Left ventricle myocardium inferior (tissue), 1 donor: ENCODE data around the gene DCAF17. TPM values are rescaled to one million over a fixed set of nuclear protein-coding genes. Genes with fewer than 3 reads are reported as not detected.

ENCODE experiments used
- DNase-seq: peaks from one replicate; pipeline ENCODE4 v3.0.0-alpha.2; 2020
- H3K27ac ChIP-seq: fragments of 200-600 bp; replicated peaks from 2 replicates; pipeline ENCODE4 v1.8.0; 2021
- H3K27me3 ChIP-seq: fragments of 200-600 bp; 2 replicates; pipeline ENCODE4 v1.8.0; 2021; ENCODE audit warnings: low read depth
- H3K36me3 ChIP-seq: fragments of 200-600 bp; 2 replicates; pipeline ENCODE4 v1.8.0; 2021
- H3K4me1 ChIP-seq: fragments of 200-600 bp; 2 replicates; pipeline ENCODE4 v1.8.0; 2021
- H3K4me3 ChIP-seq: fragments of 200-600 bp; 2 replicates; pipeline ENCODE4 v1.8.0; 2021; ENCODE audit warnings: mild to moderate bottlenecking, moderate library complexity
- H3K9me3 ChIP-seq: fragments of 200-600 bp; replicated peaks from 2 replicates; pipeline ENCODE4 v1.8.0; 2021
- CTCF ChIP-seq: fragments of 200-600 bp; IDR thresholded peaks from 2 replicates; pipeline ENCODE4 v1.8.0; 2021; ENCODE audit warnings: antibody characterized with exemption, mild to moderate bottlenecking, borderline replicate concordance
- intact Hi-C: fragments of 100-400 bp; cut with micrococcal nuclease; formaldehyde crosslinking; loops from one replicate; pipeline ENCODE4 v1.11.0; 2022
- long read RNA-seq: library from polyadenylated mRNA; unstranded; transcript quantifications from one replicate; pipeline ENCODE4 v2.0.0, GENCODE V29; 2021
- total RNA-seq: library from RNA; stranded (reverse); fragmentation: NEBNext Ultra II Directional; extraction: Animal tissue kit (Norgen Biotek cat#: 25700); gene quantifications from one replicate; pipeline ENCODE4 v1.2.1, GENCODE V29; 2021
- donor health status: DM: no; HTN: yes; CAD: no; lungs with severe emphysema.

The DCAF17 gene
- total RNA-seq, result 5.2 TPM
- long read RNA-seq, full-length matches to known transcripts, result 2 of 3 reads
- long read RNA-seq, partial matches to known transcripts, result 0 of 3 reads
- long read RNA-seq, other reads (novel, unspliced or antisense), result 1 of 3 reads

GRCh38 chr2:171434013-171434989 lies at the start of gene DCAF17:
DCAF17 (plus strand) TSS chr2:171434226; CDS start chr2:171434578, 352 bp downstream.
- Histone ChIP-seq H3K36me3 (peaks cover 19% of the 10 kb centered on the region), H3K4me3 (peak within 1 kb of the TSS; percentile 86), H3K4me1 (peaks cover 26% of the 10 kb centered on the region), H3K27me3 (no peaks in the 10 kb centered on the region), H3K9me3 (no peaks in the 10 kb centered on the region), H3K27ac (peak within 1 kb of the TSS; percentile 97)
- intact Hi-C loops, result no loop called here
- DNase-seq, result peak; percentile 95
- peak; percentile 51 for TF ChIP-seq CTCF

- intact Hi-C loops, result no loop called here
- no peak overlapping the region for H3K27ac ChIP-seq
- no peaks in the 10 kb centered on the region for H3K4me1 ChIP-seq
- H3K4me3 ChIP-seq, result no peak overlapping the region
- no peaks in the 10 kb centered on the region for H3K27me3 ChIP-seq
- H3K36me3 ChIP-seq, result peaks cover 10% of the 10 kb centered on the region
- peaks cover 12% of the 10 kb centered on the region for H3K9me3 ChIP-seq
- TF ChIP-seq CTCF, result no peak
- DNase-seq, result no peak
Observed at GRCh38 chr2:171386627-171387026, 47.4 kb upstream of the DCAF17 start.

GRCh38 chr2:171387052-171387451 lies 47.0 kb upstream of the DCAF17 start:
- H3K4me1 ChIP-seq, result no peaks in the 10 kb centered on the region
- no peak overlapping the region for H3K4me3 ChIP-seq
- no peak for TF ChIP-seq CTCF
- peaks cover 9% of the 10 kb centered on the region for H3K36me3 ChIP-seq
- DNase-seq, result no peak
- no peak overlapping the region for H3K27ac ChIP-seq
- intact Hi-C loops, result no loop called here
- peaks cover 8% of the 10 kb centered on the region for H3K9me3 ChIP-seq
- H3K27me3 ChIP-seq, result no peaks in the 10 kb centered on the region

GRCh38 chr2:171389325-171389724 lies 44.7 kb upstream of the DCAF17 start:
- no peak for DNase-seq
- intact Hi-C loops, result no loop called here
- TF ChIP-seq CTCF, result no peak

GRCh38 chr2:171389780-171390179 lies 44.2 kb upstream of the DCAF17 start:
- H3K4me3 ChIP-seq, result no peak overlapping the region
- H3K27me3 ChIP-seq, result no peaks in the 10 kb centered on the region
- TF ChIP-seq CTCF, result no peak
- no peak overlapping the region for H3K27ac ChIP-seq
- H3K36me3 ChIP-seq, result no peaks in the 10 kb centered on the region
- peaks cover 4% of the 10 kb centered on the region for H3K4me1 ChIP-seq
- H3K9me3 ChIP-seq, result no peaks in the 10 kb centered on the region
- DNase-seq, result no peak
- intact Hi-C loops, result no loop called here

More at GRCh38 chr2:171389325-171389724, 44.7 kb upstream of the DCAF17 start:
- H3K27me3 ChIP-seq, result no peaks in the 10 kb centered on the region
- H3K4me3 ChIP-seq, result no peak overlapping the region
- peaks cover 4% of the 10 kb centered on the region for H3K4me1 ChIP-seq
- no peak overlapping the region for H3K27ac ChIP-seq
- H3K9me3 ChIP-seq, result no peaks in the 10 kb centered on the region
- H3K36me3 ChIP-seq, result no peaks in the 10 kb centered on the region
